Measurements from ENCODE around the gene FILIP1. TPM values are rescaled to one million over a fixed set of nuclear protein-coding genes. Genes with fewer than 3 reads are reported as not detected.

The FILIP1 gene
- total RNA-seq, 3 donors from 2014 or later = 2.9 to 4.3 (median 4.3) TPM

DNA sequence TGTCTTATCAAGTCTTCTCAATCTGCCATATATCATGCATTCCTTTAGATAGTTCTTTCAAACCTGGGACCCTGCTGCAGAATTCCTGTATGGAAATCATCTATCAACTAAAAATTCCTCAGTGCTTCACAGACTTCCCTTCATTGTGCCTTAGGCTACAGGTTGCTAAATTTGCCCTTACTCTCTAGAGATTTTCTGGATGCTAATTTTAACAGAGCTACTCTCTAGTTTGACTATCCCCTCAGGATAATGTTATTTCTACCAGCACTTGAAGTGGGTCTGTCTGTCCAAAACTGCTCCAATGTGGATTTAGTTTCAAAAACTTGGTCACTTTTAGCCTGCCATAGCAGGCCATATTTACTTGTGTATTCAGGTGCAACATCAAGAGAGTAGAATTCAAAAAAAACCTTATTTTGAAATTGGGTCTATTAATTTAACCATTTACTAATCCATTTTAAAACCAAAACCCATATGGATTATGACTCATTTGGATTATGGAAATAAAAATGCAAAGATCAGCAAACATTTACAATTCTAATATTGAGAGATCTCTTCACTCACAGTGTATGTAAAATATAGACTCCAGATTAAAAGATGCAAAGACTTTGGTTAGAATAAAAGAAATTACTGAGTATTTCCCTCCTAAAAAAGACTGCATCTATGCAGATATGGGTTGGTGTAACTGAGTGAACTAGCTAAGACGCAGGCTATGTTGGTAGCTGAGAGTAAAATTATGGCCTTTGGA is 236.1 kb downstream of the FILIP1 start:
- intact Hi-C loops (cut with DNase I; ENCODE audit: low total_unique reads) = no loop called here
- H3K4me1 ChIP-seq = no peaks in the 10 kb centered on the region
- peaks cover 3% of the 10 kb centered on the region for H3K36me3 ChIP-seq
- H3K27me3 ChIP-seq = no peaks in the 10 kb centered on the region
- H3K9me3 ChIP-seq = no peaks in the 10 kb centered on the region
- H3K27ac ChIP-seq = no peak overlapping the region
- DNase-seq (ENCODE audit: low spot score in 2 of 2) = no peak
- TF ChIP-seq POLR2A (IDR thresholded peaks at IDR 0.05) (no peak), POLR2AphosphoS5 (IDR thresholded peaks at IDR 0.05) (no peak)
- TF ChIP-seq, protein P1, sequence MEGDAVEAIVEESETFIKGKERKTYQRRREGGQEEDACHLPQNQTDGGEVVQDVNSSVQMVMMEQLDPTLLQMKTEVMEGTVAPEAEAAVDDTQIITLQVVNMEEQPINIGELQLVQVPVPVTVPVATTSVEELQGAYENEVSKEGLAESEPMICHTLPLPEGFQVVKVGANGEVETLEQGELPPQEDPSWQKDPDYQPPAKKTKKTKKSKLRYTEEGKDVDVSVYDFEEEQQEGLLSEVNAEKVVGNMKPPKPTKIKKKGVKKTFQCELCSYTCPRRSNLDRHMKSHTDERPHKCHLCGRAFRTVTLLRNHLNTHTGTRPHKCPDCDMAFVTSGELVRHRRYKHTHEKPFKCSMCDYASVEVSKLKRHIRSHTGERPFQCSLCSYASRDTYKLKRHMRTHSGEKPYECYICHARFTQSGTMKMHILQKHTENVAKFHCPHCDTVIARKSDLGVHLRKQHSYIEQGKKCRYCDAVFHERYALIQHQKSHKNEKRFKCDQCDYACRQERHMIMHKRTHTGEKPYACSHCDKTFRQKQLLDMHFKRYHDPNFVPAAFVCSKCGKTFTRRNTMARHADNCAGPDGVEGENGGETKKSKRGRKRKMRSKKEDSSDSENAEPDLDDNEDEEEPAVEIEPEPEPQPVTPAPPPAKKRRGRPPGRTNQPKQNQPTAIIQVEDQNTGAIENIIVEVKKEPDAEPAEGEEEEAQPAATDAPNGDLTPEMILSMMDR (IDR thresholded peaks at IDR 0.05) = no peak
- H3K4me3 ChIP-seq = no peak overlapping the region

DNA sequence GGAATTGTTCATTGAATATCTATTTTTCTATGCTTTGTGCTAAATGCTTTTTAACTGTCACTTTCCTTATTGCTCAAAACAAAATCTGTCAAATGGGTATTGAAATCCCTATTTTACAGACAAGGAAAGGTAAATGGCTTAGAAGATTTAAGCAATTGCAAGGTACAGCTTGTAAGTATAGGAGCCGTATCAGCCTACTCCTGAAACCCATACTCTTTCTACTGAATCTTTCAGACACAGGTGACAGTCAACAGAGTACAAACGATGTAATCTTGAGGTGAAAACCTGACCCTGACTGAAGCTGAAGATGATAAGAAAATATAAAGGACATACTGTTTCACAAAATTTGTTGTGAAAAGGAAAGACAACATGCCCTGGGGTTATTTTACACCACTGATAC is 243.0 kb downstream of the FILIP1 start:
- H3K9me3 ChIP-seq = no peaks in the 10 kb centered on the region
- intact Hi-C loops (cut with DNase I; ENCODE audit: low total_unique reads) = no loop called here
- no peaks in the 10 kb centered on the region for H3K36me3 ChIP-seq
- H3K4me3 ChIP-seq = no peak overlapping the region
- no peak overlapping the region for H3K27ac ChIP-seq
- no peaks in the 10 kb centered on the region for H3K27me3 ChIP-seq
- TF ChIP-seq POLR2A (IDR thresholded peaks at IDR 0.05) = no peak
- TF ChIP-seq, protein P1 (IDR thresholded peaks at IDR 0.05) = no peak
- no peak for TF ChIP-seq POLR2AphosphoS5 (IDR thresholded peaks at IDR 0.05)
- H3K4me1 ChIP-seq = no peaks in the 10 kb centered on the region
- DNase-seq (ENCODE audit: low spot score in 2 of 2) = no peak

DNA sequence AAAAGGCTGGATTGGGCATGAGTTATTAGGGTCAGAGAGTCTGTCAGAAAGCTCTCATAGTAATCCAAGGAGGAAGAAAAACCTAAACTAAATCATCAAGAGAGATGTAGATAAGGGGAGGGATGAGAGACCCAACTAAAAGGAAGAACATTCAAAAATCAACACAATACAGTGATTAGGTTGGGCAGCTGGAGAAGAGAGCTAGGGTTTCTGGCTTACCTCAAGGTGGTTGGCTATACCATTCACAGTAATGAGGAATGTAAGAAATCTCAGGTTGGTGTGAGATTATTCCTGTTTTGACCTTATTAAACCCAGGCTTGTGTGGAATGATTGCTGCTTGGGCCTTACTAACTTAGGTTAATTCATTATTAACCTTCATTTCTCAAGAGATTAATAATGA is 243.8 kb downstream of the FILIP1 start:
- no peak for DNase-seq (ENCODE audit: low spot score in 2 of 2)
- Histone ChIP-seq H3K4me3 (no peak overlapping the region), H3K9me3 (no peaks in the 10 kb centered on the region), H3K27ac (no peak overlapping the region), H3K27me3 (no peaks in the 10 kb centered on the region), H3K36me3 (no peaks in the 10 kb centered on the region), H3K4me1 (no peaks in the 10 kb centered on the region)
- intact Hi-C loops (cut with DNase I; ENCODE audit: low total_unique reads) = no loop called here
- TF ChIP-seq, protein P1 (IDR thresholded peaks at IDR 0.05) = no peak
- TF ChIP-seq POLR2A (IDR thresholded peaks at IDR 0.05) = no peak
- TF ChIP-seq POLR2AphosphoS5 (IDR thresholded peaks at IDR 0.05) = no peak

DNA sequence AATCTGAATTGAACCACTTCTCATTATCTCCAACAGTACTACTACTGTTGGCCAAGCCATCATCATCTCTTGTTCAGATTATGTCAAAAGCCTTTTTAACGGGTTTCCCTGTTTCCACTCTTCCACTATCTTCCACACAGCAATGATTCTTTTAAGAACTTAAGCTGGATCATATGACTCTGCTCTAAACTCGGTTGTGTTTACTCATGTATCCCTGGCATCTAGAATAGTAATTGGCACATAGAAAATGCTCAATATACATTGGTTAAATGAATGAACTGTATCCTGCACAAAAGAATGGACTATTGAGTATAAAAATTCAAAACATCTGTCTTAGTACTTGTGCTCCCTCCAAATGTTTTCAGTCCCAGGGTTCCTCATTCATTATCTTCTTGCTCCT is 247.2 kb downstream of the FILIP1 start:
- TF ChIP-seq POLR2AphosphoS5 (IDR thresholded peaks at IDR 0.05) = no peak
- intact Hi-C loops (cut with DNase I; ENCODE audit: low total_unique reads) = no loop called here

DNA sequence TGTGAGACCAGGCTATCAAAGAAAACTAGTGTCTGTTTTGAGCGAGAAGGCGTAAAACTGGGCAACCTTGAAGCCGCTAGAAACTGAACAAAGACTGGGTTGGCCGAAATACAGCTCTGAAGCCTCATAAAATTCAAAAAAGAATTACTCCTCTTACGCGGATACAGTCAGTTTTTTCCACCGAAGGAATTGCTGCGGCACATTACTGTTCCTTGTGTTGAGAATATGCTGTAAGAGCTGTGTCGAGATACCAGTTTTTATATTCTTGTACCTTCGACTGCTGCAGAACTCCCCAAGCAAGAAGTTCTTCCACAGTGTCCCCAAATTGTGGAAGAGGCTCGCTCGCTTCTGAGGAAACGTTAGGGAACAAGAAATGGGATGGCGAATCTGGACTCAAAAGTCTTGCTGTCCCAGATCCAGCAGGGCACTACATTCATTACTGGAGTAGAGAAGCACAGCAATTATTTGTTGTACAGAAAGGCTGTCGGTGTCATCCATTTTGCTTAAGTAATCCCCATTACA is 249.5 kb downstream of the FILIP1 start:
- intact Hi-C loops (cut with DNase I; ENCODE audit: low total_unique reads) = no loop called here
- peak overlapping the region; percentile 72 to 89 (median 83) for H3K4me3 ChIP-seq
- H3K9me3 ChIP-seq = no peaks in the 10 kb centered on the region
- TF ChIP-seq POLR2AphosphoS5 (IDR thresholded peaks at IDR 0.05) (no peak), POLR2A (IDR thresholded peaks at IDR 0.05) (no peak)
- TF ChIP-seq, protein P1 (IDR thresholded peaks at IDR 0.05) = no peak
- no peaks in the 10 kb centered on the region for H3K4me1 ChIP-seq
- H3K27ac ChIP-seq = peak overlapping the region; percentile 95 to 96
- peaks cover 3% of the 10 kb centered on the region for H3K36me3 ChIP-seq
- no peak for DNase-seq (ENCODE audit: low spot score in 2 of 2)
- no peaks in the 10 kb centered on the region for H3K27me3 ChIP-seq

More for the DNA sequence above, 247.2 kb downstream of the FILIP1 start:
- no peak overlapping the region for H3K4me3 ChIP-seq
- H3K36me3 ChIP-seq = no peaks in the 10 kb centered on the region
- no peak overlapping the region for H3K27ac ChIP-seq
- no peaks in the 10 kb centered on the region for H3K27me3 ChIP-seq
- DNase-seq (ENCODE audit: low spot score in 2 of 2) = no peak
- H3K4me1 ChIP-seq = no peaks in the 10 kb centered on the region
- no peaks in the 10 kb centered on the region for H3K9me3 ChIP-seq
